Islet precursor cell (in vitro differentiated cells): Measurements from ENCODE around the gene UBE2U.
"Not testable (repeated sequence)": the region's sequence is repeated elsewhere in the genome, so short reads cannot be mapped to it uniquely, and the experiment has no call there.

ENCODE experiments used
- DNase-seq: peaks from one replicate; pipeline ENCODE4 v3.0.0-alpha.2; 2018

The UBE2U gene

GRCh38 chr1:64242895-64243756, 39.7 kb downstream of the UBE2U start:
- DNase-seq = no peak

GRCh38 chr1:64243757-64244080, 40.3 kb downstream of the UBE2U start:
- no peak for DNase-seq

- DNase-seq = no peak
These were observed 42.1 kb downstream of the UBE2U start for GRCh38 chr1:64245495-64245894.

DNA sequence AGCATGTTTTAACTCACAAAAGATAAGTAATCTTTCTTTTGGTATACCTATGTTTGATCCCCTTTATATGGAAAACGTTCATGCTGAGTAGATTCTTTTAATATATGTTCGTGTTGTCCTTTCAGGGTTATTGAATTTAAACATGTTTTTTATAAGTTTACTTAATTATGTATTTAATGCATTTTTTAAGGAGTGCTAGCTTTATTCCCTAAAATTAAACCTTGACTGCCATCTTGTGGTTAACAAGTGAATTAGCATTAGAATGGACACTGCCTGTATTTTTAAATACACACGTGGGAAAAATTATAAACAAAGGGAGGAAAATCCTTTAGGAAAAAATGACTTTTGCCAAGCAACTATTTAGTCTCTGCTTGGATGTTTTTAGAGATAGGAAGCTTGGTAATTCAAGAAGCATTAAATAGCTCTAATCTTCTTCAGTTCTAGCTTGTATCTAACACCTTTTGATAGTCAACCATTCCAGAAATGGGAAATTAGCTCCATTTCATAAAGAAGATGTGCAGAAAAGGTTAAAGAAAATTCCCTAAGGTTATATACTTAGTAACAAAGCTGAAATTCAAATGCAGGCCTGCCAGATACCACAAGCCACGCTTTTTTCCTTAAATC, 43.0 kb downstream of the UBE2U start:
- no peak for DNase-seq

DNA sequence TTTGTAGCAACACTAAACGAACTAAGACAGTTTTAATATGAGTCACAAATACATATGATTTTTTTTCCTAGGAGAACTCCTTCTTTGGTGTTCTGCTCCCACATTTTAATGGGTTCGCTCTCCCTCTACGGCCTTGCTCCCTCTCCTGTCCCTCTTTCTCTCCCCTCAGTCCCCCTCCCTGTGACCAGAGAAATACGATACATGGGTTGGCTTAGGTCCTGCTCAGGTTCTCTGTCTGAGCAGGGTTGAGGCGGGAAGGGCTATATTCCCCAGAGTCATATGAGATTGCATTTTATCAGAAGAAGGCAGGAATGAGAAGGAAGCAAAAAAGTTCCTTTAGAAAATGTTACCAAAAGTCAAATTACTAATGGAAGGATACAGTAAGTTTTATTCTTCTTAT, 44.6 kb downstream of the UBE2U start:
- no peak for DNase-seq

- DNase-seq = not testable (repeated sequence)
These were observed 47.0 kb downstream of the UBE2U start for GRCh38 chr1:64250472-64250871.

DNA sequence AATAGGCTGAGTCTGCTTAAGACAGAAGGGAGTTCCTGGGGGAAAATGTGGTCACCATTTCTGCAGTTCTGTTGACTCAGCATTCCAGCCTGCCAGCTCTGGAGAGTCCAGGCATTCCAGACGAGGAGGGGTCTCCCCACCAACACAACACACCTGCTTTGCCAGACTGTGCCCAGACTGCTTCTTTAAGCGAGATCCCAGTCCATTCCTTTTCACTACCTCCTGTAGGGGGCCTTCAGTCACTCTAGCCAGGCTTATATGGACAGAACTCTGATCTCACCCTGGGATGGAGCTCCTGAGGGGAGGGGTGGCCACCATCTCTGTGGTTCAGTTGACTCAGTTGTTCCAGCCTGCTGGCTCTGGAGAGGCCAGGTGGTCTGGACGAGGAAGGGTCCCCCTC, 48.5 kb downstream of the UBE2U start:
- DNase-seq = peak; percentile 64

DNA sequence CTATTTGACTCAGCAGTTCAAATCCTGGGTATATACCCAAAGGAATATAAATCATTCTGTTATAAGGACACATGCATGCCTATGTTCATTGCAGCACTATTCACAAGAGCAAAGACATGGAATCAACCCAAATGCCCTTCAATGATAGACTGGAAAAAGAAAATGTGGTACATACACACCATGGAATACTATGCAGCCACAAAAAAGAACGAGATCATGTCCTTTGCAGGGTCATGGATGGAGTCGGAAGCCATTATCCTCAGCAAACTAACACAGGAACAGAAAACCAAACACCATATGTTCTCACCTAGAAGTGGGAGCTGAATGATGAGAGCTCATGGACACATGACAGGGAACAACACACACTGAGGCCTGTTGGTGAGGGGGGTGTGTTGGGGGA, 53.8 kb downstream of the UBE2U start:
- DNase-seq = not testable (repeated sequence)

DNA sequence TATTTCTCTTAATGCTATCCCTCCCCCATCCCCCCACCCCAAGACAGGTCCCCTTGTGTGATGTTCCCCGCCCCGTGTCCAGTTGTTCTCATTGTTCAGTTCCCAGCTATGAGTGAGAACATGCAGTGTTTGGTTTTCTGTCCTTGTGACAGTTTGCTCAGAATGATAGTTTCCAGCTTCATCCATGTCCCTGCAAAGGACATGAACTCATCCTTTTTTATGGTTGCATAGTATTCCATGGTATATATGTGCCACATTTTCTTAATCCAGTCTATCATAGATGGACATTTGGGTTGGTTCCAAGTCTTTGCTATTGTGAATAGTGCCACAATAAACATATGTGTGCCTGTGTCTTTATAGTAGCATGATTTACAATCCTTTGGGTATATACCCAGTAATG, 55.0 kb downstream of the UBE2U start:
- DNase-seq = not testable (repeated sequence)

DNA sequence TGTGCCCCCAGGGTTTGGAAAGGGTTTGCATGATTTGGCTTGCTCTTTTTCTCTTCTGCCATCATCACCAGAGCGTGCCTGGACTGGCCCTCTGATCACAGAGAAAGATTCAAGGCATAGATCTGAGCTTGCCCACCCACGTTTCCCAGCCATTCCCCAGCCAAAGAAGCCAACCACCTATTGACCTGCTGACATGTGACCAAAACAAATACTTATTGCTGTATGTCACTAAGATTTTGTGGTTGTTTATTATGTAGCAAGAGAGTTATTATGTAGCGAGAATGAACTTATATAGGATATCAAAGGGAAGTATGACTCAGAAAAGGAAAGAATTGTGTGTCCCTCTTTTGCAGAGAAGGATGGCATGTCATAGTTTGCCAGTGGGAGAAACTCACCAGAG, 59.9 kb downstream of the UBE2U start:
- DNase-seq = no peak

DNA sequence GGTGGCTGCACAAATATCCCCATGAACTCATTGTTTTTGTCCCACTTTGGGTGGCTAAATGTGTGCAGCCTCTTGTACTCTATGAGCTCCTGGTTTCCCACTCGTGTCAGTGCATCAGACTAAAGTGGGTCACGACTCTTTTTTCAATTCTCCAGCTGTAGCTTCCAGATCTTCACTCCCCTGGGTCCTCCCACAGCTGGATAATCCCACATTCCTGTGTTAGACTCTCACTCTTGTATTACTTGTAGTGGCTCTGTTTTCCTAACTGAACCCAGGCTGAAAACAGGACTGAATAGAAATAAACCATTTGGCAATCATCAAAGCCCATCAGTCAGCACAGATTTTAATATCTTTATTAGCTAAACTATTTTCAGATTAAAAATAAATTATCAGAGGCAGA, 60.4 kb downstream of the UBE2U start:
- no peak for DNase-seq

- no peak for DNase-seq
These were observed 61.7 kb downstream of the UBE2U start for GRCh38 chr1:64265141-64265540.

- no peak for DNase-seq
These were observed 63.6 kb downstream of the UBE2U start for GRCh38 chr1:64266991-64267390.

GRCh38 chr1:64268653-64269557, 65.5 kb downstream of the UBE2U start:
- DNase-seq = peak; percentile 76

DNA sequence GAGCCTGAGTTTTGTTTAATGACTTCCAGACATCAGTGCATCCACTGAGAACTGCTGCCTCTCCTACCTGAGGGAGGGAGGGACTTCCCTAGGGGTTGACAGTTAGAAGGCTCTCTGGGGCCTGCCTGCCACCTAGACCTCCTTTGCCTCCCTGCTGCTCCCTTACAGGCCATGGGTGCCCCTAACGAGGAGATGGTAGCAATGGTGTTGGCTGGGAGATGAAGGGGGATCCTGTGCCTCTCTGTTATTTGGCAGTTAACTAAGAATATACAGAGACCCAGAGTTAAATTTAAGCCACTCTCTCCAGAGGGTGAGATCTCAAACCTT, 66.1 kb downstream of the UBE2U start:
- DNase-seq = no peak

- DNase-seq = no peak
These were observed 76.6 kb downstream of the UBE2U start for GRCh38 chr1:64280001-64280400.

- DNase-seq = no peak
These were observed 78.9 kb downstream of the UBE2U start for GRCh38 chr1:64282351-64282750.

- DNase-seq = no peak
These were observed 83.6 kb downstream of the UBE2U start for GRCh38 chr1:64287071-64287470.

GRCh38 chr1:64290420-64290819, 87.0 kb downstream of the UBE2U start:
- DNase-seq = no peak

GRCh38 chr1:64291931-64292330, 88.5 kb downstream of the UBE2U start:
- no peak for DNase-seq

DNA sequence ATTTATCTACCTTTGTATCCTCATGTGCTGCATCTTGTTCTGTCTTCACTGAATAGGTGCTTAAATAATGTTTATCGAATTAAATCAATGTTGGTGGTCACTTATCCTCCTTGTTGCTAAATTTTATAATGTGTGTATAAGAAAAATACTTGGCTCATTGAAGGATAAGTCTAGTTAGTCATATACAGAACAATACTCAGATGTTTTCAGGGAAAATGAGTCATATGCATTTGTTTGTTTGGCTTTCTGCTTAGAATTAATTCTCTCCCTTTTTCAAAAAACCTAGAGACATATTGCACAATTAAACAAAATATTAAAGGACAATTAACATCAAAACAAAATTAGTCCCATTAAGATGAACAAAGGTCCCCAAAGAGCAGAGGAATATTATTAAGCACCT, 89.0 kb downstream of the UBE2U start:
- no peak for DNase-seq

- DNase-seq = no peak
These were observed 90.4 kb downstream of the UBE2U start for GRCh38 chr1:64293820-64294219.

- DNase-seq = no peak
These were observed 91.7 kb downstream of the UBE2U start for GRCh38 chr1:64295136-64295535.

GRCh38 chr1:64295561-64295960, 92.1 kb downstream of the UBE2U start:
- DNase-seq = no peak
